GM18873 (cell line): ENCODE measurements around the gene TMED9.
"Not testable (repeated sequence)": the region's sequence is repeated elsewhere in the genome, so short reads cannot be mapped to it uniquely, and the experiment has no call there.

Experiments used
- ATAC-seq: cut with Tn5 transposase; IDR thresholded peaks from one replicate; pipeline ENCODE4 v1.9.1; 2021; ENCODE audit warnings: mild to moderate bottlenecking, moderate library complexity, moderate number of reproducible peaks; ENCODE audit not compliant: unreplicated experiment, low FRiP score

TMED9 gene

GRCh38 chr5:177605078-177605477 lies 13.1 kb downstream of the TMED9 start:
- ATAC-seq, result no peak

GRCh38 chr5:177605667-177606066 lies 13.7 kb downstream of the TMED9 start:
- no peak for ATAC-seq

GRCh38 chr5:177606071-177607051 lies 14.4 kb downstream of the TMED9 start:
- no peak for ATAC-seq

- ATAC-seq, result no peak
These were observed 15.1 kb downstream of the TMED9 start for GRCh38 chr5:177607115-177607451.

- no peak for ATAC-seq
These were observed 15.6 kb downstream of the TMED9 start for GRCh38 chr5:177607452-177608192.

- no peak for ATAC-seq
These were observed 16.5 kb downstream of the TMED9 start for GRCh38 chr5:177608243-177609075.

GRCh38 chr5:177609076-177610059 lies 17.4 kb downstream of the TMED9 start:
- no peak for ATAC-seq

GRCh38 chr5:177610131-177610769 lies 18.2 kb downstream of the TMED9 start:
- ATAC-seq, result no peak

- ATAC-seq, result no peak
These were observed 18.9 kb downstream of the TMED9 start for GRCh38 chr5:177610770-177611445.

GRCh38 chr5:177611446-177612214 lies 19.6 kb downstream of the TMED9 start:
- no peak for ATAC-seq

- no peak for ATAC-seq
These were observed 20.2 kb downstream of the TMED9 start for GRCh38 chr5:177612215-177612673.

- no peak for ATAC-seq
These were observed 28.6 kb downstream of the TMED9 start for GRCh38 chr5:177620560-177620959.

GRCh38 chr5:177624172-177624571 lies 32.2 kb downstream of the TMED9 start:
- ATAC-seq, result not testable (repeated sequence)

- not testable (repeated sequence) for ATAC-seq
These were observed 38.2 kb downstream of the TMED9 start for GRCh38 chr5:177630186-177630585.

- ATAC-seq, result not testable (repeated sequence)
These were observed 42.9 kb downstream of the TMED9 start for GRCh38 chr5:177634912-177635311.

- ATAC-seq, result not testable (repeated sequence)
These were observed 53.5 kb downstream of the TMED9 start for GRCh38 chr5:177645462-177645861.
